Natural killer cell (primary cell): ENCODE data around the gene P2RY2. TPM values are rescaled to one million over a fixed set of nuclear protein-coding genes. Genes with fewer than 3 reads are reported as not detected.

Experiments used
- ATAC-seq, 3 donors: fragments of 150-1000 bp in 2 of 3; fragments of 200-7000 bp in 1 of 3; cut with Tn5 transposase; 1 replicate in 1 of 3; 2 replicates in 2 of 3; pipeline ENCODE4 v1.10.0; 2021; ENCODE audit warnings: mild to moderate bottlenecking in 2 of 3, moderate library complexity in 2 of 3
- DNase-seq, 2 donors: peaks; one replicate each; pipeline versions ENCODE4 v3.0.0 to v3.0.0-alpha.2; 2013 to 2021; ENCODE audit warnings: mixed read lengths in 1 of 2
- H3K27ac ChIP-seq: one replicate; pipeline ENCODE4 v1.5.1; 2013; ENCODE audit warnings: mild to moderate bottlenecking, low read length
- H3K27me3 ChIP-seq: one replicate; pipeline ENCODE4 v1.6.1; 2013; ENCODE audit warnings: low read length; ENCODE audit not compliant: control insufficient read depth, insufficient read depth
- H3K36me3 ChIP-seq: one replicate; pipeline ENCODE4 v1.6.1; 2013; ENCODE audit warnings: low read length; ENCODE audit not compliant: control insufficient read depth, insufficient read depth
- H3K4me1 ChIP-seq: one replicate; pipeline ENCODE4 v1.6.1; 2013; ENCODE audit warnings: low read length; ENCODE audit not compliant: control insufficient read depth, insufficient read depth
- H3K4me3 ChIP-seq: one replicate; pipeline ENCODE4 v1.5.1; 2013; ENCODE audit warnings: low read length
- H3K9me3 ChIP-seq: one replicate; pipeline ENCODE4 v1.6.1; 2013; ENCODE audit warnings: low read length; ENCODE audit not compliant: control insufficient read depth, insufficient read depth
- H3K27ac Mint-ChIP-seq, 2 donors: one replicate each; pipeline ENCODE4 v1.8.0; 2022; ENCODE audit warnings: mild to moderate bottlenecking in 2 of 2, mixed read lengths in 2 of 2, moderate library complexity in 1 of 2
- H3K27me3 Mint-ChIP-seq, 2 donors: one replicate each; pipeline ENCODE4 v1.8.0; 2022; ENCODE audit warnings: low read depth in 2 of 2, mixed read lengths in 2 of 2
- H3K36me3 Mint-ChIP-seq: one replicate; pipeline ENCODE4 v1.8.0; 2022; ENCODE audit warnings: mixed read lengths
- H3K4me1 Mint-ChIP-seq, 2 donors: one replicate each; pipeline ENCODE4 v1.8.0; 2022; ENCODE audit warnings: mixed read lengths in 2 of 2
- H3K4me3 Mint-ChIP-seq: one replicate; pipeline ENCODE4 v1.8.0; 2022; ENCODE audit warnings: mild to moderate bottlenecking, moderate library complexity, mixed read lengths
- H3K9me3 Mint-ChIP-seq, 2 donors: one replicate each; pipeline ENCODE4 v1.8.0; 2022; ENCODE audit warnings: mixed read lengths in 2 of 2
- CTCF ChIP-seq: fragments of 200-600 bp; IDR thresholded peaks from one replicate; pipeline ENCODE4 v1.8.0; 2022; ENCODE audit warnings: antibody characterized with exemption
- WGBS: methylation state at CpG from one replicate; pipeline ENCODE4 v1.1.7; 2013; ENCODE audit warnings: missing lambda C conversion rate; ENCODE audit not compliant: insufficient coverage; 5-methylcytosine and 5-hydroxymethylcytosine counted together
- intact Hi-C: fragments of 100-400 bp; cut with micrococcal nuclease; formaldehyde crosslinking; loops from one replicate; pipeline ENCODE4 v1.14.2; 2022
- total RNA-seq, 4 donors: library from RNA; stranded (reverse); fragments of 120-200 nt in 1 of 4; gene quantifications; one replicate each; pipeline versions ENCODE4 v1.2.3 to v1.2.4, GENCODE V29; 2013 to 2022

Gene P2RY2
- total RNA-seq, 3 donors from 2014 or later (not counting 1 experiment from before 2014, with no cell fraction given) = 0.27 to 1.0 (median 0.90) TPM

- Histone ChIP-seq H3K27ac (no peak overlapping the region), H3K4me3 (no peak overlapping the region), H3K27me3 (peaks cover 5% of the 10 kb centered on the region), H3K9me3 (no peaks in the 10 kb centered on the region), H3K36me3 (no peaks in the 10 kb centered on the region), H3K4me1 (no peaks in the 10 kb centered on the region)
- H3K27me3 Mint-ChIP-seq = peaks cover 32 to 45% of the 10 kb centered on the region in 2 donors
- TF ChIP-seq CTCF = no peak
- H3K9me3 Mint-ChIP-seq = no peaks in the 10 kb centered on the region
- 92% methylated on average over 1 of the region's 2 CpGs for WGBS
- no peaks in the 10 kb centered on the region for H3K36me3 Mint-ChIP-seq
- intact Hi-C loops = no loop called here
- no peak overlapping the region for H3K4me3 Mint-ChIP-seq
- no peak for DNase-seq
- ATAC-seq = no peak
- H3K4me1 Mint-ChIP-seq = no peaks in the 10 kb centered on the region
- H3K27ac Mint-ChIP-seq = no peak overlapping the region
These were observed 45.6 kb downstream of the P2RY2 start for GRCh38 chr11:73263640-73264039.

- no peaks in the 10 kb centered on the region for H3K36me3 Mint-ChIP-seq
- ATAC-seq (no peak), DNase-seq (no peak)
- no peak overlapping the region for H3K27ac Mint-ChIP-seq
- H3K27me3 Mint-ChIP-seq = peaks cover 32 to 45% of the 10 kb centered on the region in 2 donors
- TF ChIP-seq CTCF = no peak
- no peaks in the 10 kb centered on the region for H3K9me3 ChIP-seq
- no peaks in the 10 kb centered on the region for H3K36me3 ChIP-seq
- H3K4me1 ChIP-seq = peaks cover 9% of the 10 kb centered on the region
- intact Hi-C loops = no loop called here
- no peaks in the 10 kb centered on the region for H3K9me3 Mint-ChIP-seq
- H3K4me3 Mint-ChIP-seq = no peak overlapping the region
- no peak overlapping the region for H3K4me3 ChIP-seq
- no peaks in the 10 kb centered on the region for H3K4me1 Mint-ChIP-seq
- peaks cover 5% of the 10 kb centered on the region for H3K27me3 ChIP-seq
- WGBS = 56% methylated on average over 4 of the region's 4 CpGs
- H3K27ac ChIP-seq = no peak overlapping the region
These were observed 47.3 kb downstream of the P2RY2 start for GRCh38 chr11:73265278-73265810.

GRCh38 chr11:73265853-73266645 is 48.0 kb downstream of the P2RY2 start:
- Histone ChIP-seq H3K4me3 (no peak overlapping the region), H3K4me1 (peaks cover 14% of the 10 kb centered on the region), H3K9me3 (no peaks in the 10 kb centered on the region), H3K27me3 (peaks cover 5% of the 10 kb centered on the region), H3K27ac (no peak overlapping the region), H3K36me3 (no peaks in the 10 kb centered on the region)
- ATAC-seq (no peak), DNase-seq (no peak)
- no peaks in the 10 kb centered on the region for H3K4me1 Mint-ChIP-seq
- WGBS = 85% methylated on average over 3 of the region's 3 CpGs
- H3K27ac Mint-ChIP-seq = no peak overlapping the region
- intact Hi-C loops = no loop called here
- no peaks in the 10 kb centered on the region for H3K36me3 Mint-ChIP-seq
- no peak for TF ChIP-seq CTCF
- H3K4me3 Mint-ChIP-seq = no peak overlapping the region
- no peaks in the 10 kb centered on the region for H3K9me3 Mint-ChIP-seq
- H3K27me3 Mint-ChIP-seq = peaks cover 32 to 45% of the 10 kb centered on the region in 2 donors
